ENCODE measurements around the gene UTF1.
"Not testable (repeated sequence)": the region's sequence is repeated elsewhere in the genome, so short reads cannot be mapped to it uniquely, and the experiment has no call there.

UTF1 gene

DNA sequence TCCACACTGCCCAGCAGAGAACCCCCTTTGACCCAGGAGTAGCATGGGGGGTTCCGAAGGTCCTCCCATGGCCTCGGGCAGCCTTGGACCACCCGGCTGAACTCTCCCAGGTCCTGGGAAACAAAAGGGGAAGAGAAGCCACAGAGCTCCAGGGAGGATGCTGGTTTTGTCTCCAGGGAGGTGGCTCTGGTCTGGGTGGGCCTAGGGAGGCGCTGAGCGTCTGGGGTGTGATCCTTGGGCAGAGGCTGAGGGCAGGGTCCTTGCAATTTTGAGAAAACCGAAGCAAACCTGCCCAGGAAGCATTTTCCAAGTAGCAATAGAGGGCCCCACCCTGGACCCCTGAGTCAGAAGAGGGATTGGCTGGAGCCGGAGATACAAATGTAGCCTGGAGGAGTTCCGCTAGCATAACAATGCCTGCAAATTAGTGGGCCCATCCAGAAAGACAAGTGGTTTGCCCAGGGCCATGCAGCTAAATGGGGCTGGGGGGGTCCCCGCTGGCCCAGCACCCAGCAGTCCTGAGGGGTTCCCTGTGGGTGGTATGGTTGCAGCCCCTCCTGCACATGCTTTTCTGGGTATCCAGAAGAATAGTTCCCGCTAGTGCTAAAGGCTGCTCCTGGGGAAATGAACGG is 2.0 kb downstream of the UTF1 start:
- no peaks in the 10 kb centered on the region for H3K9me3 ChIP-seq
- DNase-seq = no peak
- TF ChIP-seq, protein P1, sequence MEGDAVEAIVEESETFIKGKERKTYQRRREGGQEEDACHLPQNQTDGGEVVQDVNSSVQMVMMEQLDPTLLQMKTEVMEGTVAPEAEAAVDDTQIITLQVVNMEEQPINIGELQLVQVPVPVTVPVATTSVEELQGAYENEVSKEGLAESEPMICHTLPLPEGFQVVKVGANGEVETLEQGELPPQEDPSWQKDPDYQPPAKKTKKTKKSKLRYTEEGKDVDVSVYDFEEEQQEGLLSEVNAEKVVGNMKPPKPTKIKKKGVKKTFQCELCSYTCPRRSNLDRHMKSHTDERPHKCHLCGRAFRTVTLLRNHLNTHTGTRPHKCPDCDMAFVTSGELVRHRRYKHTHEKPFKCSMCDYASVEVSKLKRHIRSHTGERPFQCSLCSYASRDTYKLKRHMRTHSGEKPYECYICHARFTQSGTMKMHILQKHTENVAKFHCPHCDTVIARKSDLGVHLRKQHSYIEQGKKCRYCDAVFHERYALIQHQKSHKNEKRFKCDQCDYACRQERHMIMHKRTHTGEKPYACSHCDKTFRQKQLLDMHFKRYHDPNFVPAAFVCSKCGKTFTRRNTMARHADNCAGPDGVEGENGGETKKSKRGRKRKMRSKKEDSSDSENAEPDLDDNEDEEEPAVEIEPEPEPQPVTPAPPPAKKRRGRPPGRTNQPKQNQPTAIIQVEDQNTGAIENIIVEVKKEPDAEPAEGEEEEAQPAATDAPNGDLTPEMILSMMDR (IDR thresholded peaks at IDR 0.05; ENCODE audit: low read depth, low read length) = no peak
- no peak overlapping the region for H3K4me3 ChIP-seq (ENCODE audit: low read depth, low read length)
- no peaks in the 10 kb centered on the region for H3K4me1 ChIP-seq
- no peaks in the 10 kb centered on the region for H3K36me3 ChIP-seq
- H3K27me3 ChIP-seq = peaks cover 70% of the 10 kb centered on the region

- H3K27me3 ChIP-seq = peaks cover 72% of the 10 kb centered on the region
These were observed 4.8 kb downstream of the UTF1 start for GRCh38 chr10:133234796-133235195.

GRCh38 chr10:133235265-133235855 is 5.3 kb downstream of the UTF1 start:
- Histone ChIP-seq H3K36me3 (no peaks in the 10 kb centered on the region), H3K4me3 (ENCODE audit: low read depth, low read length) (no peak overlapping the region), H3K9me3 (no peaks in the 10 kb centered on the region), H3K4me1 (no peaks in the 10 kb centered on the region), H3K27me3 (peaks cover 69% of the 10 kb centered on the region)
- DNase-seq = no peak
- TF ChIP-seq, protein P1 (IDR thresholded peaks at IDR 0.05; ENCODE audit: low read depth, low read length) = no peak

More at GRCh38 chr10:133234796-133235195, 4.8 kb downstream of the UTF1 start:
- not testable (repeated sequence) for H3K4me3 ChIP-seq (ENCODE audit: low read depth, low read length); H3K4me1 ChIP-seq; H3K36me3 ChIP-seq; H3K9me3 ChIP-seq; DNase-seq

- Histone ChIP-seq H3K4me1 (no peaks in the 10 kb centered on the region), H3K36me3 (no peaks in the 10 kb centered on the region), H3K27me3 (peaks cover 65% of the 10 kb centered on the region), H3K9me3 (no peaks in the 10 kb centered on the region), H3K4me3 (ENCODE audit: low read depth, low read length) (no peak overlapping the region)
- TF ChIP-seq, protein P1 (IDR thresholded peaks at IDR 0.05; ENCODE audit: low read depth, low read length) = no peak
- DNase-seq = no peak
These were observed 5.9 kb downstream of the UTF1 start for GRCh38 chr10:133235932-133236331.

DNA sequence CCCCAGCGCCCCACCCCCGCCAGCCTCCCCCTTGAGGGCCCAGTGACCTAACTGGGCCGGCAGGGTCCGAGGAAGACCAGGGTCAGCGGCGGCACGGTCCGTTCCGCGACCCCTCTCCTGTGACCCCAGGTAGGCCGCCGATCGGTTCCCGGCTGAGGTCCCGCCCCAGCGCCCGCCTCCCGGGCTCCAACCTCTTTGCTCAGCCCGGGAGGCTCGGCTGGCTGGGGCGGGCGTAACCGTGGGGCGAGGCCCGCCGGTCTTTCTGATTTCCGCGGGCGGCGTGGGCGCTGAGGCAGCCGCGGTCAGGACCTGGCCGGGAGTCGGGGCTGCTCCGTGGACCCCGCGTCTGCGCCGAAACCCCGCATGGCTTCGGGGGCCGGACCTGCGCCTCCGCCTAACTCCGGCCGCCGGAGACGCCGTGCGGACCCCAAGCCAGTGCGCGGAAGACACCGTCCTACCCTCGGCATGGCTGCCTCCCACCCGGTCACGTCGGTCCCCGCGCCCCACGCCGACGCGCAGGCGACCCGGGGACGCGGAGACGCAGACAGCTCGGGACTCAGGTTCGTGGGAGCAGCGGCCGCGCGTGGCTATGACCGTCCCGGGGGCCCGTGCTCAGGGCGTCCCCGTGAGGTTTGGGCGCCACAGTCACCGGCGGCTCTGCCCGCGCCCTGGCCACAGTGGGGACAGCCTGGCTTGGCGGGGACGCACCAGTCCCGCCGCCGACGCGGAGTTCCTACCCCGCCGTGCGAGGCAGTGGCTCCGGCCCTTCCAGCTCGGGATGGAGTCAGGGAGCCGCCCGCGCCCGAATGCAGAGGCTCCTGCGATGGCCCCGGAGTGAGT is 6.6 kb downstream of the UTF1 start:
- no peak overlapping the region for H3K4me3 ChIP-seq (ENCODE audit: low read depth, low read length)

DNA sequence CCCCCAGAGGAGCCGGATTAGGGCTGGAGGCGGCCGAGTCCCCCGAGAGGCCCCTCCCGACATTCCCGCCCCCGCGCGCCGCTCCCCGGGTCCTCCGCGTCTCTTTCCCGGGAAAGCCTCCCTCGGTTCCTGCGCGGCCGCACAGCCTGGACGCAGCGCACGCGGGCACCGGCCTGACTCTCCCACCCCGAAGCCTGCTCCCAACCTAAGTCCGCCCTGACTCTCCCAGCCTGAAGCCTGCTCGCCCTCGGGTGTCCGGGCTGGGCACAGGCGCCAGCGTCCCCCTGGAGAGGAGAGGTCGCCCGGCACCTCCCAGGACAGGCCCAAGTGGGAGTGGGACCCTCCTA is 7.2 kb downstream of the UTF1 start:
- H3K4me3 ChIP-seq (ENCODE audit: low read depth, low read length) = no peak overlapping the region
- TF ChIP-seq, protein P1 (IDR thresholded peaks at IDR 0.05; ENCODE audit: low read depth, low read length) = no peak
- no peaks in the 10 kb centered on the region for H3K9me3 ChIP-seq
- no peak for DNase-seq
- peaks cover 61% of the 10 kb centered on the region for H3K27me3 ChIP-seq
- no peaks in the 10 kb centered on the region for H3K4me1 ChIP-seq
- no peaks in the 10 kb centered on the region for H3K36me3 ChIP-seq

More for the DNA sequence above, 6.6 kb downstream of the UTF1 start:
- TF ChIP-seq, protein P1 (IDR thresholded peaks at IDR 0.05; ENCODE audit: low read depth, low read length) = no peak
- H3K36me3 ChIP-seq = no peaks in the 10 kb centered on the region
- peaks cover 64% of the 10 kb centered on the region for H3K27me3 ChIP-seq
- H3K4me1 ChIP-seq = no peaks in the 10 kb centered on the region
- H3K9me3 ChIP-seq = no peaks in the 10 kb centered on the region
- DNase-seq = no peak

Data from BE2C (cell line).